Panc1 (cell line): Measurements from ENCODE around the gene JAML. TPM values are rescaled to one million over a fixed set of nuclear protein-coding genes. Genes with fewer than 3 reads are reported as not detected.

Source experiments
- ATAC-seq: fragments of 200-7000 bp; cut with Tn5 transposase; 2 replicates; pipeline ENCODE4 v1.9.1; 2020; ENCODE audit warnings: mild to moderate bottlenecking, moderate library complexity
- BruUV-seq: library from RNA; stranded (reverse); fragments of 400-500 nt; replicated peaks from 2 replicates; lab custom pipeline; 2021; lab: Mats Ljungman, UMichigan
- CTCF ChIA-PET: fragments of 300-600 bp; sonication (Branson Sonifier 250); formaldehyde crosslinking; loops from one replicate; lab custom pipeline; 2022; ENCODE audit warnings: antibody characterized with exemption; lab: Charles Lee
- POLR2A ChIA-PET: fragments of 300-600 bp; sonication (Branson Sonifier 250); formaldehyde crosslinking; loops from one replicate; lab custom pipeline; 2022; ENCODE audit warnings: antibody characterized with exemption; lab: Charles Lee
- DNase-seq: peaks from one replicate; pipeline ENCODE4 v3.0.0-alpha.2; 2010; ENCODE audit warnings: low read depth, low spot score
- H3K27ac ChIP-seq: 2 replicates; pipeline ENCODE4 v1.5.1; 2011; ENCODE audit warnings: mild to moderate bottlenecking, low read length, inconsistent platforms
- H3K27me3 ChIP-seq: fragments of 200-500 bp; sonication (Bioruptor generic); 2 replicates; pipeline ENCODE4 v1.6.0; 2014; ENCODE audit warnings: low read length, inconsistent platforms; ENCODE audit not compliant: control insufficient read depth, insufficient read depth
- H3K36me3 ChIP-seq: fragments of 200-500 bp; sonication (Bioruptor generic); 2 replicates; pipeline ENCODE4 v1.5.1; 2014; ENCODE audit warnings: inconsistent platforms, mild to moderate bottlenecking, low read length, moderate library complexity; ENCODE audit not compliant: control insufficient read depth, insufficient read depth
- H3K4me1 ChIP-seq: 2 replicates; pipeline ENCODE4 v1.5.1; 2011; ENCODE audit warnings: inconsistent platforms, mild to moderate bottlenecking, low read length, moderate library complexity; ENCODE audit not compliant: control insufficient read depth, insufficient read depth
- H3K4me3 ChIP-seq, 2 experiments: 2 replicates each; pipeline ENCODE4 v1.5.1; 2011 to 2012; ENCODE audit warnings: low read depth in 2 of 2, low read length in 2 of 2, mild to moderate bottlenecking in 2 of 2, inconsistent platforms in 1 of 2, moderate library complexity in 1 of 2
- H3K9me3 ChIP-seq: fragments of 200-500 bp; sonication (Bioruptor generic); 2 replicates; pipeline ENCODE4 v1.5.1; 2014; ENCODE audit warnings: low read depth, mild to moderate bottlenecking, inconsistent platforms, low read length, moderate library complexity; ENCODE audit not compliant: control insufficient read depth, insufficient read depth
- CTCF ChIP-seq: fragments of 450-650 bp; IDR thresholded peaks from 2 replicates; pipeline ENCODE4 v1.5.1; 2017; ENCODE audit warnings: mild to moderate bottlenecking
- POLR2AphosphoS5 ChIP-seq: IDR thresholded peaks from 2 replicates; pipeline ENCODE4 v1.6.1; 2012; ENCODE audit warnings: mild to moderate bottlenecking, low read depth, low read length, moderate library complexity
- REST ChIP-seq, 2 experiments: IDR thresholded peaks; 2 replicates each; pipeline ENCODE4 v1.6.1; 2011 to 2012; ENCODE audit warnings: low read depth in 2 of 2, control low read depth in 1 of 2, low read length in 1 of 2, mild to moderate bottlenecking in 1 of 2, moderate library complexity in 1 of 2; ENCODE audit not compliant: insufficient read depth in 1 of 2
- SIN3A ChIP-seq: IDR thresholded peaks from 2 replicates; pipeline ENCODE4 v1.6.1; 2012; ENCODE audit warnings: low read depth, mild to moderate bottlenecking, low read length, moderate library complexity, borderline replicate concordance; ENCODE audit not compliant: insufficient read depth
- TCF7L2 ChIP-seq: IDR thresholded peaks from 2 replicates; pipeline ENCODE4 v1.6.1; 2011; ENCODE audit warnings: mild to moderate bottlenecking, low read depth, low read length, inconsistent platforms
- in situ Hi-C: cut with HindIII; loops from 2 replicates; pipeline ENCODE4 v1.10.0; 2016; ENCODE audit warnings: low sequenced_read_pairs, low pct_unique_long_range_greater_than_20kb
- intact Hi-C: fragments of 100-400 bp; cut with micrococcal nuclease; formaldehyde crosslinking; loops from one replicate; pipeline ENCODE4 v1.10.0; 2022; ENCODE audit not compliant: unreplicated experiment
- total RNA-seq: library from RNA; stranded (reverse); gene quantifications from one replicate; pipeline ENCODE4 v1.2.1, GENCODE V29; 2021; ENCODE audit not compliant: unreplicated experiment

JAML gene
- total RNA-seq, 1 experiment from 2014 or later, result 0.39 TPM

- no peaks in the 10 kb centered on the region for H3K4me1 ChIP-seq
- intact Hi-C loops (no loop called here), in situ Hi-C loops (no loop called here)
- DNase-seq (no peak), ATAC-seq (no peak)
- H3K27me3 ChIP-seq, result peaks cover 26% of the 10 kb centered on the region
- no TSS peak for BruUV-seq
- ChIA-PET CTCF (interaction anchor here (0.7 kb wide), 1 partner anchor 716 kb away, joined by 11 read pairs; no protein-coding TSS in a partner anchor), POLR2A (no interaction called here)
- H3K9me3 ChIP-seq, result no peaks in the 10 kb centered on the region
- H3K27ac ChIP-seq, result no peak overlapping the region
- no peaks in the 10 kb centered on the region for H3K36me3 ChIP-seq
- TF ChIP-seq CTCF, result no peak
- no peak for TF ChIP-seq SIN3A
- no peak for TF ChIP-seq POLR2AphosphoS5
- no peak for TF ChIP-seq REST (IDR thresholded peaks at IDR 0.05; ENCODE audit: insufficient read depth in 1 of 2, low read depth in 2 of 2, low read length in 1 of 2)
- TF ChIP-seq TCF7L2, result no peak
- no peak overlapping the region for H3K4me3 ChIP-seq
Measured at GRCh38 chr11:118222437-118222836, 2.4 kb downstream of the JAML start.

GRCh38 chr11:118221419-118221818 lies 3.4 kb downstream of the JAML start:
- TF ChIP-seq SIN3A (no peak), POLR2AphosphoS5 (no peak), TCF7L2 (no peak), CTCF (no peak), REST (IDR thresholded peaks at IDR 0.05; ENCODE audit: insufficient read depth in 1 of 2, low read depth in 2 of 2, low read length in 1 of 2) (no peak)
- ATAC-seq (no peak), DNase-seq (no peak)
- Histone ChIP-seq H3K4me3 (no peak overlapping the region), H3K27me3 (peaks cover 28% of the 10 kb centered on the region), H3K27ac (no peak overlapping the region), H3K9me3 (no peaks in the 10 kb centered on the region), H3K4me1 (no peaks in the 10 kb centered on the region), H3K36me3 (no peaks in the 10 kb centered on the region)
- ChIA-PET POLR2A (no interaction called here), CTCF (no interaction called here)
- intact Hi-C loops, result no loop called here
- in situ Hi-C loops, result no loop called here
- BruUV-seq, result no TSS peak
